GM21390 (cell line): Measurements from ENCODE around the gene SORCS3.

Experiments
- ATAC-seq: cut with Tn5 transposase; IDR thresholded peaks from one replicate; pipeline ENCODE4 v1.9.1; 2021; ENCODE audit not compliant: unreplicated experiment

The SORCS3 gene

GRCh38 chr10:105159268-105159667 is 518.2 kb downstream of the SORCS3 start:
- ATAC-seq = no peak

GRCh38 chr10:105161149-105161548 is 520.1 kb downstream of the SORCS3 start:
- ATAC-seq = no peak

GRCh38 chr10:105161767-105162166 is 520.7 kb downstream of the SORCS3 start:
- no peak for ATAC-seq

GRCh38 chr10:105170521-105170920 is 529.4 kb downstream of the SORCS3 start:
- ATAC-seq = no peak

- ATAC-seq = no peak
These were observed 530.9 kb downstream of the SORCS3 start for GRCh38 chr10:105171945-105172344.

GRCh38 chr10:105181626-105182025 is 540.5 kb downstream of the SORCS3 start:
- ATAC-seq = no peak

- ATAC-seq = no peak
These were observed 542.4 kb downstream of the SORCS3 start for GRCh38 chr10:105183536-105183935.

- ATAC-seq = no peak
These were observed 544.1 kb downstream of the SORCS3 start for GRCh38 chr10:105185161-105185560.

GRCh38 chr10:105187243-105187642 is 546.2 kb downstream of the SORCS3 start:
- no peak for ATAC-seq

- ATAC-seq = no peak
These were observed 547.8 kb downstream of the SORCS3 start for GRCh38 chr10:105188737-105189462.

GRCh38 chr10:105189463-105189800 is 548.3 kb downstream of the SORCS3 start:
- ATAC-seq = no peak

- no peak for ATAC-seq
These were observed 551.1 kb downstream of the SORCS3 start for GRCh38 chr10:105192146-105192545.

- no peak for ATAC-seq
These were observed 551.8 kb downstream of the SORCS3 start for GRCh38 chr10:105192861-105193260.

- ATAC-seq = no peak
These were observed 554.7 kb downstream of the SORCS3 start for GRCh38 chr10:105195831-105196230.

- no peak for ATAC-seq
These were observed 556.7 kb downstream of the SORCS3 start for GRCh38 chr10:105197598-105198364.

GRCh38 chr10:105206616-105207015 is 565.5 kb downstream of the SORCS3 start:
- ATAC-seq = no peak

GRCh38 chr10:105207476-105207995 is 566.4 kb downstream of the SORCS3 start:
- no peak for ATAC-seq

GRCh38 chr10:105210546-105210945 is 569.5 kb downstream of the SORCS3 start:
- ATAC-seq = no peak

GRCh38 chr10:105237685-105238084 is 596.6 kb downstream of the SORCS3 start:
- ATAC-seq = no peak

- no peak for ATAC-seq
These were observed 598.5 kb downstream of the SORCS3 start for GRCh38 chr10:105239311-105240219.

- no peak for ATAC-seq
These were observed 600.2 kb downstream of the SORCS3 start for GRCh38 chr10:105241254-105241653.
